ENCODE results near the gene MBTD1. TPM values are rescaled to one million over a fixed set of nuclear protein-coding genes. Genes with fewer than 3 reads are reported as not detected.

Gene MBTD1
- total and polyA plus RNA-seq, 4 donors = 2.4 to 14.2 (median 7.8) TPM

- TF ChIP-seq, protein P1, sequence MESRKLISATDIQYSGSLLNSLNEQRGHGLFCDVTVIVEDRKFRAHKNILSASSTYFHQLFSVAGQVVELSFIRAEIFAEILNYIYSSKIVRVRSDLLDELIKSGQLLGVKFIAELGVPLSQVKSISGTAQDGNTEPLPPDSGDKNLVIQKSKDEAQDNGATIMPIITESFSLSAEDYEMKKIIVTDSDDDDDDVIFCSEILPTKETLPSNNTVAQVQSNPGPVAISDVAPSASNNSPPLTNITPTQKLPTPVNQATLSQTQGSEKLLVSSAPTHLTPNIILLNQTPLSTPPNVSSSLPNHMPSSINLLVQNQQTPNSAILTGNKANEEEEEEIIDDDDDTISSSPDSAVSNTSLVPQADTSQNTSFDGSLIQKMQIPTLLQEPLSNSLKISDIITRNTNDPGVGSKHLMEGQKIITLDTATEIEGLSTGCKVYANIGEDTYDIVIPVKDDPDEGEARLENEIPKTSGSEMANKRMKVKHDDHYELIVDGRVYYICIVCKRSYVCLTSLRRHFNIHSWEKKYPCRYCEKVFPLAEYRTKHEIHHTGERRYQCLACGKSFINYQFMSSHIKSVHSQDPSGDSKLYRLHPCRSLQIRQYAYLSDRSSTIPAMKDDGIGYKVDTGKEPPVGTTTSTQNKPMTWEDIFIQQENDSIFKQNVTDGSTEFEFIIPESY (IDR thresholded peaks at IDR 0.05) = no peak
- TF ChIP-seq, protein P2, sequence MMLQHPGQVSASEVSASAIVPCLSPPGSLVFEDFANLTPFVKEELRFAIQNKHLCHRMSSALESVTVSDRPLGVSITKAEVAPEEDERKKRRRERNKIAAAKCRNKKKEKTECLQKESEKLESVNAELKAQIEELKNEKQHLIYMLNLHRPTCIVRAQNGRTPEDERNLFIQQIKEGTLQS (IDR thresholded peaks at IDR 0.05) = no peak
- no peak for TF ChIP-seq TAF1 (conservative IDR thresholded peaks at IDR 0.05)
- TF ChIP-seq HNF4A (conservative IDR thresholded peaks at IDR 0.05) = no peak
- TF ChIP-seq JUND (IDR thresholded peaks at IDR 0.05) = no peak
- TF ChIP-seq HNF4G (IDR thresholded peaks at IDR 0.05) = no peak
- no peak for TF ChIP-seq FOXA1 (IDR thresholded peaks at IDR 0.05)
- TF ChIP-seq EGR1 (IDR thresholded peaks at IDR 0.05; ENCODE audit: low read depth in 2 of 2) = no peak
- TF ChIP-seq RXRA (IDR thresholded peaks at IDR 0.05) = no peak
- TF ChIP-seq MAX (IDR thresholded peaks at IDR 0.05) = no peak
- H3K27ac ChIP-seq (ENCODE audit: low read depth in 1 of 2, low read length in 2 of 2) = no peak overlapping the region
- H3K4me3 ChIP-seq (ENCODE audit: low read depth in 1 of 3, low read length in 3 of 3) = peak overlapping the region in 1 of 3 donors; percentile 95
- 78% methylated on average over 16 of the region's 16 CpGs for WGBS
- peaks cover 9 to 30% (median 22%) of the 10 kb centered on the region in 4 donors for H3K36me3 ChIP-seq (ENCODE audit: control insufficient read depth in 4 of 4, insufficient read depth in 3 of 4, low read depth in 1 of 4, low read length in 3 of 4)
- no peaks in the 10 kb centered on the region for H3K9me3 ChIP-seq (ENCODE audit: control insufficient read depth in 4 of 4, low read length in 3 of 4)
- H3K9ac ChIP-seq (ENCODE audit: low read depth in 1 of 2, low read length in 2 of 2) = peak overlapping the region in 1 of 2 donors; percentile 40
- peaks cover 3 to 15% (median 8%) of the 10 kb centered on the region in 4 donors for H3K4me1 ChIP-seq (ENCODE audit: control insufficient read depth in 4 of 4, insufficient read depth in 4 of 4, low read length in 3 of 4)
- no peak for DNase-seq (ENCODE audit: low spot score)
- no peaks in the 10 kb centered on the region for H3K27me3 ChIP-seq (ENCODE audit: control insufficient read depth in 4 of 4, insufficient read depth in 4 of 4, low read length in 3 of 4)
Observed at GRCh38 chr17:51164911-51165679, 94.8 kb downstream of the MBTD1 start.

DNA sequence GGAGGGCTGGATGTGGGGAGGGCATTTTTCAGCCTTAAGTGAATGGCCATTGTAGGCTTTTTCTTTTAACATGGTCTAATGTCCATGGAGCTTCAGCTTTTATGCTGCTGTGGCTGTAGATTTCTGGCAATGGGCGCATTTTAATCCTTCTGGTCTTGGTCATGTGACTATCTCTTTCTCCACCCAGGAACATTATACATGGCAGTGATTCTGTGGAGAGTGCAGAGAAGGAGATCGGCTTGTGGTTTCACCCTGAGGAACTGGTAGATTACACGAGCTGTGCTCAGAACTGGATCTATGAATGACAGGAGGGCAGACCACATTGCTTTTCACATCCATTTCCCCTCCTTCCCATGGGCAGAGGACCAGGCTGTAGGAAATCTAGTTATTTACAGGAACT, 98.3 kb downstream of the MBTD1 start:
- Histone ChIP-seq H3K9me3 (ENCODE audit: control insufficient read depth in 4 of 4, low read length in 3 of 4) (no peaks in the 10 kb centered on the region), H3K9ac (ENCODE audit: low read depth in 1 of 2, low read length in 2 of 2) (no peak overlapping the region), H3K4me3 (ENCODE audit: low read depth in 1 of 3, low read length in 3 of 3) (no peak overlapping the region), H3K27ac (ENCODE audit: low read depth in 1 of 2, low read length in 2 of 2) (no peak overlapping the region), H3K27me3 (ENCODE audit: control insufficient read depth in 4 of 4, insufficient read depth in 4 of 4, low read length in 3 of 4) (no peaks in the 10 kb centered on the region), H3K36me3 (ENCODE audit: control insufficient read depth in 4 of 4, insufficient read depth in 3 of 4, low read depth in 1 of 4, low read length in 3 of 4) (peaks cover 4 to 33% (median 19%) of the 10 kb centered on the region in 4 donors), H3K4me1 (ENCODE audit: control insufficient read depth in 4 of 4, insufficient read depth in 4 of 4, low read length in 3 of 4) (peaks cover 3 to 7% (median 6%) of the 10 kb centered on the region in 4 donors)
- no peak for DNase-seq (ENCODE audit: low spot score)
- TF ChIP-seq, protein P2 (IDR thresholded peaks at IDR 0.05) = no peak
- TF ChIP-seq SP1 (IDR thresholded peaks at IDR 0.05) (no peak), MAX (IDR thresholded peaks at IDR 0.05) (no peak), HNF4A (conservative IDR thresholded peaks at IDR 0.05) (no peak), CTCF (IDR thresholded peaks at IDR 0.05; ENCODE audit: low read depth, low read length, missing input control) (no peak), EGR1 (IDR thresholded peaks at IDR 0.05; ENCODE audit: low read depth in 2 of 2) (no peak), FOXA1 (IDR thresholded peaks at IDR 0.05) (no peak), NR2F2 (IDR thresholded peaks at IDR 0.05) (no peak), GABPA (IDR thresholded peaks at IDR 0.05 in 1 of 2, conservative IDR thresholded peaks at IDR 0.05 in 1 of 2) (no peak), REST (IDR thresholded peaks at IDR 0.05) (no peak), RAD21 (IDR thresholded peaks at IDR 0.05) (no peak), TAF1 (conservative IDR thresholded peaks at IDR 0.05) (no peak), RXRA (IDR thresholded peaks at IDR 0.05) (no peak), FOXA2 (IDR thresholded peaks at IDR 0.05) (no peak), YY1 (IDR thresholded peaks at IDR 0.05) (no peak)
- TF ChIP-seq, protein P1 (IDR thresholded peaks at IDR 0.05) = no peak
- WGBS = 91% methylated on average over 3 of the region's 3 CpGs

All from liver (tissue), 9 donors.